Measurements from ENCODE around the gene CSNK1A1. TPM values are rescaled to one million over a fixed set of nuclear protein-coding genes. Genes with fewer than 3 reads are reported as not detected.

The CSNK1A1 gene
- total RNA-seq, 4 donors from 2014 or later, result 157 to 252 (median 215) TPM

- no peak for DNase-seq
- no peak for ATAC-seq
- Histone ChIP-seq H3K4me3 (no peak overlapping the region), H3K27ac (peak overlapping the region; percentile 84 to 87 (median 85)), H3K27me3 (no peaks in the 10 kb centered on the region), H3K36me3 (no peaks in the 10 kb centered on the region), H3K9me3 (no peaks in the 10 kb centered on the region), H3K4me1 (peaks cover 53 to 59% of the 10 kb centered on the region in 2 donors)
- intact Hi-C loops (cut with DNase I; ENCODE audit: low total_unique reads), result no loop called here
- no peak for TF ChIP-seq POLR2A (IDR thresholded peaks at IDR 0.05)
- TF ChIP-seq, protein P1, sequence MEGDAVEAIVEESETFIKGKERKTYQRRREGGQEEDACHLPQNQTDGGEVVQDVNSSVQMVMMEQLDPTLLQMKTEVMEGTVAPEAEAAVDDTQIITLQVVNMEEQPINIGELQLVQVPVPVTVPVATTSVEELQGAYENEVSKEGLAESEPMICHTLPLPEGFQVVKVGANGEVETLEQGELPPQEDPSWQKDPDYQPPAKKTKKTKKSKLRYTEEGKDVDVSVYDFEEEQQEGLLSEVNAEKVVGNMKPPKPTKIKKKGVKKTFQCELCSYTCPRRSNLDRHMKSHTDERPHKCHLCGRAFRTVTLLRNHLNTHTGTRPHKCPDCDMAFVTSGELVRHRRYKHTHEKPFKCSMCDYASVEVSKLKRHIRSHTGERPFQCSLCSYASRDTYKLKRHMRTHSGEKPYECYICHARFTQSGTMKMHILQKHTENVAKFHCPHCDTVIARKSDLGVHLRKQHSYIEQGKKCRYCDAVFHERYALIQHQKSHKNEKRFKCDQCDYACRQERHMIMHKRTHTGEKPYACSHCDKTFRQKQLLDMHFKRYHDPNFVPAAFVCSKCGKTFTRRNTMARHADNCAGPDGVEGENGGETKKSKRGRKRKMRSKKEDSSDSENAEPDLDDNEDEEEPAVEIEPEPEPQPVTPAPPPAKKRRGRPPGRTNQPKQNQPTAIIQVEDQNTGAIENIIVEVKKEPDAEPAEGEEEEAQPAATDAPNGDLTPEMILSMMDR (IDR thresholded peaks at IDR 0.05 in 4 of 5, conservative IDR thresholded peaks at IDR 0.05 in 1 of 5), result no peak
- in situ Hi-C loops (cut with MboI; ENCODE audit: low sequenced_read_pairs in 4 of 4), result no loop called here
Measured at GRCh38 chr5:149487672-149488071, 63.6 kb downstream of the CSNK1A1 start.

DNA sequence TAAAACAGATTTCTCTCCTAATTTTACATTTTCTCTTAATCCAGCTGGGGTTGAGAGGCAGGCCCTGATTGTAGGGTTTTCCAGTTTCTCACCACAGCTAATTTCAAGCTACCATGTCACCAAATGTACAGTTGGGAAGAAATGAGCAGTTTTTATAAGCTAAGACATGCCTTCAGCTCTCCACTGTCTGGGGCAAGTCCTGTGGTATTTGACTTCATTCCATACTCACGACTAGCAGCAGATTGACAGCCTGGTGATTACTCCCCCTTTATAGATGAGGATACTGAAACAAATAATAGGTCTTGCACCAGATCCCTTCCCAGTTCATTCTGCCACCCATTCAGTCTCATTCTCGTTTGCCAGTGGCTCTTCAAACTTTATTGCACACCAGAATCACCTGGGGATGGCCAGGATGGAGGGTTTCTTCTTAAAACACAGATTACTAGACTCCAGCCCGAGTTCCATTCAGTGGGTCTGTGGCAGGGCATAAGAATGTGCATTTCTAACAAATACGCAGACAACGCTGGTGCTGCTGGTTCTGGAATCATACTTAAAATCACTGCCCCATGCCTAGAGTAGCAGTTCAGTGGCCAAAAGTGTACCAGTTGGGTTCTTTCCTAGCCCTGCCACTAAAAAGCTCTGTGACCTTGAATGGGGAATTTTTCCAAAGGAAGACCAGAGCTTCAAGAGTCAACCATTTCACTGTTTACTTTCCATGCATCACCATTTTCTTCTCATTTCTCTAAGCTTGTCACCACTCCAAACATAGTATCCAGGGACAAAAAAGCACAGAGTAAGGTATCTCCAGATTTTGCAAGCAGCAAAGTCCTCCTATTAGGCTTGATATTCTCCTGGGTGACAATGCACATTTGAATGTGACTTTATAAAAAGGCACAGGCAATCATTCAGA, 64.3 kb downstream of the CSNK1A1 start:
- in situ Hi-C loops (cut with MboI; ENCODE audit: low sequenced_read_pairs in 4 of 4) (no loop called here), intact Hi-C loops (cut with DNase I; ENCODE audit: low total_unique reads) (loop anchor here (1.0 kb wide), 1 partner anchor 64 kb away; the partner anchor contains the start of gene CSNK1A1)
- peak overlapping the region; percentile 84 to 87 (median 85) for H3K27ac ChIP-seq
- H3K4me1 ChIP-seq, result peaks cover 57 to 63% of the 10 kb centered on the region in 2 donors
- DNase-seq, result no peak
- ATAC-seq, result no peak
- H3K4me3 ChIP-seq, result no peak overlapping the region
- TF ChIP-seq, protein P1 (IDR thresholded peaks at IDR 0.05 in 4 of 5, conservative IDR thresholded peaks at IDR 0.05 in 1 of 5), result no peak
- H3K9me3 ChIP-seq, result no peaks in the 10 kb centered on the region
- H3K36me3 ChIP-seq, result no peaks in the 10 kb centered on the region
- H3K27me3 ChIP-seq, result no peaks in the 10 kb centered on the region

DNA sequence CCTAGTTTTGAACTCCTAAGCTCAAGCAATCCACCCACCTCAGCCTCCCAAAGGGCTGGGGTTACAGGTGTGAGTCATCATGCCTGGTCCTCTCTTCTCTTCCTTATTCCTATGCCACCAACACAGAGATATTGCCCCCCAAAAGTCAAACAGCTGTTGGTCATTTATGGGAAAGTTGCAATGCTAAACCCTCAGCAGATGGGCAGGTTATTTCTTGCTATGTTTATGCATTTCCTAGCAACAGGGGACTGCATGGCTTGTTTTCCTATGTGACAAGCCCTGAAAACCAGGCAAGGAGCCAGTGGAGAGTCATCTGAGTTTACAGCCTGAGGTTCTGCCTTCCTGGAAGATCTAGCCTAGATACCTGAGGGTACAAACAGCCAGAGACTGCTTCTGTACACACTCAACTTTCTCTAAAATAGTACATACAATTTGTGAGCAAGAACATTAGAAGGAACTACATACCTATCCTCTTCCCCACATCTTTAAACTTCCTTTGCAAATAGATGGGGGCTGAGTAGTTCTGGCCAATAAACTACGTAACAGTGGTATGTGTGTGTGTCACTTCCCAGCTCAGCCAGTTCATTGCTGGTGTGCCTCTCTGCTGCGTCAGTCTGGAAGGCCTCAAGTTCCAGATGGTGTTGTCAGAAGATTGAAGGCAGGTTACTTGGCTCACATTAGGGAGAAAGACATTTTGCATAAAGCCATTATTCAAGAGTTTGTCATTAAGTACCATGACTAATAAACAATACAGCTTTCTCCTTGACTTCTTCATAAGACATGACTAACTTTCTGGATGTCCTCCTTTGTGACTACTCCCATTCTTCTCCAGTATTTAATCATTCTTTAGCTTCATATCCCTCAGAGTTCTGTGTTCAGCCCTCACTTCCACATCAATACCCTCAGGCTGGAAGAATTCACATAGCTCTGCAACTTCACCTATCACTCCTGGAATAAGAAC, 65.3 kb downstream of the CSNK1A1 start:
- Histone ChIP-seq H3K4me1 (peaks cover 57 to 63% of the 10 kb centered on the region in 2 donors), H3K27me3 (no peaks in the 10 kb centered on the region), H3K36me3 (no peaks in the 10 kb centered on the region), H3K27ac (peak overlapping the region; percentile 84 to 87 (median 85)), H3K4me3 (no peak overlapping the region), H3K9me3 (no peaks in the 10 kb centered on the region)
- in situ Hi-C loops (cut with MboI; ENCODE audit: low sequenced_read_pairs in 4 of 4), result no loop called here
- ATAC-seq (peak; percentile 88 to 90), DNase-seq (peak; percentile 91 to 94)
- intact Hi-C loops (cut with DNase I; ENCODE audit: low total_unique reads), result loop anchor here (1.0 to 2.0 kb wide), 2 partner anchors 29 to 65 kb away; partner anchors contain the start of gene CSNK1A1
- TF ChIP-seq, protein P1 (IDR thresholded peaks at IDR 0.05 in 4 of 5, conservative IDR thresholded peaks at IDR 0.05 in 1 of 5), result no peak
- TF ChIP-seq POLR2A (IDR thresholded peaks at IDR 0.05), result peak in 1 of 2 donors; percentile 12

GRCh38 chr5:149481485-149481884, 69.8 kb downstream of the CSNK1A1 start:
- TF ChIP-seq POLR2A (IDR thresholded peaks at IDR 0.05), result no peak
- TF ChIP-seq, protein P1 (IDR thresholded peaks at IDR 0.05 in 4 of 5, conservative IDR thresholded peaks at IDR 0.05 in 1 of 5), result no peak
- ATAC-seq (no peak), DNase-seq (no peak)
- intact Hi-C loops (cut with DNase I; ENCODE audit: low total_unique reads) (no loop called here), in situ Hi-C loops (cut with MboI; ENCODE audit: low sequenced_read_pairs in 4 of 4) (no loop called here)
- Histone ChIP-seq H3K27me3 (no peaks in the 10 kb centered on the region), H3K4me1 (peaks cover 25 to 28% of the 10 kb centered on the region in 2 donors), H3K36me3 (no peaks in the 10 kb centered on the region), H3K4me3 (no peak overlapping the region), H3K27ac (peak overlapping the region in 3 of 4 donors; percentile 63 to 87 (median 84)), H3K9me3 (no peaks in the 10 kb centered on the region)
